Neutrophil (primary cell): ENCODE data around the gene SH2D6.

ENCODE experiments used
- H3K27ac ChIP-seq: fragments of 200-600 bp; sonication (generic); 2 replicates; pipeline ENCODE4 v1.5.1; 2016; ENCODE audit warnings: mild to moderate bottlenecking, moderate library complexity
- H3K27me3 ChIP-seq: fragments of 200-600 bp; sonication (generic); 2 replicates; pipeline ENCODE4 v1.6.0; 2016; ENCODE audit warnings: mild to moderate bottlenecking
- H3K36me3 ChIP-seq: fragments of 200-600 bp; sonication (generic); 2 replicates; pipeline ENCODE4 v1.5.1; 2017
- H3K4me1 ChIP-seq, 2 experiments: fragments of 200-600 bp in 1 of 2; sonication (generic) in 1 of 2; 1 replicate in 1 of 2; 2 replicates in 1 of 2; pipeline versions ENCODE4 v1.5.1 to v1.6.1; 2013 to 2016; ENCODE audit warnings: low read depth in 1 of 2, low read length in 1 of 2, mild to moderate bottlenecking in 1 of 2, moderate library complexity in 1 of 2; ENCODE audit not compliant: control insufficient read depth in 1 of 2, insufficient read depth in 1 of 2
- H3K4me3 ChIP-seq, 2 experiments: fragments of 200-600 bp in 1 of 2; sonication (generic) in 1 of 2; 1 replicate in 1 of 2; 2 replicates in 1 of 2; pipeline ENCODE4 v1.5.1; 2013 to 2016; ENCODE audit warnings: low read depth in 1 of 2, low read length in 1 of 2, mild to moderate bottlenecking in 1 of 2, moderate library complexity in 1 of 2
- H3K9me3 ChIP-seq: fragments of 200-600 bp; sonication (generic); 2 replicates; pipeline ENCODE4 v1.5.1; 2016
- CTCF ChIP-seq: fragments of 200-600 bp; sonication (generic); IDR thresholded peaks from 2 replicates; pipeline ENCODE4 v1.5.1; 2016; ENCODE audit warnings: antibody characterized with exemption

Gene SH2D6

GRCh38 chr2:85446296-85447221 lies 28.0 kb downstream of the SH2D6 start:
- H3K27ac ChIP-seq, result no peak overlapping the region
- no peaks in the 10 kb centered on the region for H3K27me3 ChIP-seq
- peaks cover 6 to 10% of the 10 kb centered on the region in 2 experiments for H3K4me1 ChIP-seq
- H3K4me3 ChIP-seq, result no peak overlapping the region
- no peaks in the 10 kb centered on the region for H3K36me3 ChIP-seq
- H3K9me3 ChIP-seq, result no peaks in the 10 kb centered on the region
- no peak for TF ChIP-seq CTCF

- H3K4me1 ChIP-seq, result peaks cover 6 to 7% of the 10 kb centered on the region in 2 experiments
- H3K4me3 ChIP-seq, result no peak overlapping the region
- H3K27me3 ChIP-seq, result no peaks in the 10 kb centered on the region
- H3K27ac ChIP-seq, result no peak overlapping the region
- no peaks in the 10 kb centered on the region for H3K36me3 ChIP-seq
- TF ChIP-seq CTCF, result no peak
- no peaks in the 10 kb centered on the region for H3K9me3 ChIP-seq
Observed at GRCh38 chr2:85447222-85447585, 28.7 kb downstream of the SH2D6 start.

- H3K36me3 ChIP-seq, result no peaks in the 10 kb centered on the region
Observed at GRCh38 chr2:85448461-85449213, 30.1 kb downstream of the SH2D6 start.

GRCh38 chr2:85449214-85449588 lies 30.7 kb downstream of the SH2D6 start:
- peaks cover 7 to 11% of the 10 kb centered on the region in 2 experiments for H3K4me1 ChIP-seq
- no peak overlapping the region for H3K4me3 ChIP-seq
- no peaks in the 10 kb centered on the region for H3K27me3 ChIP-seq
- no peak overlapping the region for H3K27ac ChIP-seq
- H3K36me3 ChIP-seq, result no peaks in the 10 kb centered on the region
- no peaks in the 10 kb centered on the region for H3K9me3 ChIP-seq
- no peak for TF ChIP-seq CTCF

More at GRCh38 chr2:85448461-85449213, 30.1 kb downstream of the SH2D6 start:
- peaks cover 7 to 9% of the 10 kb centered on the region in 2 experiments for H3K4me1 ChIP-seq
- H3K27ac ChIP-seq, result no peak overlapping the region
- no peaks in the 10 kb centered on the region for H3K9me3 ChIP-seq
- TF ChIP-seq CTCF, result no peak
- H3K4me3 ChIP-seq, result no peak overlapping the region
- no peaks in the 10 kb centered on the region for H3K27me3 ChIP-seq

- Histone ChIP-seq H3K27ac (no peak overlapping the region), H3K27me3 (no peaks in the 10 kb centered on the region), H3K4me1 (peaks cover 0 to 5% of the 10 kb centered on the region in 2 experiments), H3K4me3 (no peak overlapping the region), H3K36me3 (no peaks in the 10 kb centered on the region), H3K9me3 (no peaks in the 10 kb centered on the region)
- TF ChIP-seq CTCF, result no peak
Observed at GRCh38 chr2:85452237-85452636, 33.7 kb downstream of the SH2D6 start.
